B cell (primary cell): ENCODE results near the gene MACO1.

Experiments
- EZH2 ChIP-seq: IDR thresholded peaks from 2 replicates; pipeline ENCODE4 v1.6.1; 2012; ENCODE audit warnings: borderline replicate concordance, low read depth, mild to moderate bottlenecking, moderate library complexity, low read length; ENCODE audit not compliant: insufficient read depth, poor library complexity, severe bottlenecking
- TF ChIP-seq, protein P1 (sequence below): fragments of 200-600 bp; IDR thresholded peaks from one replicate; pipeline ENCODE4 v1.8.0; 2022; ENCODE audit warnings: antibody characterized with exemption, mild to moderate bottlenecking

DNA sequence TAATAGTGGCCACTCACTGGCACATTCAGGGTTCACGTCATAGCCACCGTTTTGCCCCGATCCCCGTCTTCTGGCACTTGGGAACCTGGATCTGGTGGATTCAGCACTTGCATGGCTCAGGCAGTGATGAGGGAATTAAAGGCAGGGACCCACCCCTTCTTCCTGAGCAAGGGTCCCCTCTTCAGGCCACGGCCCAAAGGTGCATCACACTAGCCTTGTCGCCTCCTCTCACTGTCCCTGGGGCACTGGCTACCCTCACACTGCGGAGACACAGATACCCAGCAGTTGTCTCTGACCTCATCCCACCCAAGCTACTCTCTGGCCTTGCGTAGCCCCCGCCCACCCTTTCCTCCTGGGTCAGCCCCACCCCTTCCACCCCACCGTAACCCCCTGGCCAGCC is 92.8 kb downstream of the MACO1 start:
- TF ChIP-seq, protein P1, sequence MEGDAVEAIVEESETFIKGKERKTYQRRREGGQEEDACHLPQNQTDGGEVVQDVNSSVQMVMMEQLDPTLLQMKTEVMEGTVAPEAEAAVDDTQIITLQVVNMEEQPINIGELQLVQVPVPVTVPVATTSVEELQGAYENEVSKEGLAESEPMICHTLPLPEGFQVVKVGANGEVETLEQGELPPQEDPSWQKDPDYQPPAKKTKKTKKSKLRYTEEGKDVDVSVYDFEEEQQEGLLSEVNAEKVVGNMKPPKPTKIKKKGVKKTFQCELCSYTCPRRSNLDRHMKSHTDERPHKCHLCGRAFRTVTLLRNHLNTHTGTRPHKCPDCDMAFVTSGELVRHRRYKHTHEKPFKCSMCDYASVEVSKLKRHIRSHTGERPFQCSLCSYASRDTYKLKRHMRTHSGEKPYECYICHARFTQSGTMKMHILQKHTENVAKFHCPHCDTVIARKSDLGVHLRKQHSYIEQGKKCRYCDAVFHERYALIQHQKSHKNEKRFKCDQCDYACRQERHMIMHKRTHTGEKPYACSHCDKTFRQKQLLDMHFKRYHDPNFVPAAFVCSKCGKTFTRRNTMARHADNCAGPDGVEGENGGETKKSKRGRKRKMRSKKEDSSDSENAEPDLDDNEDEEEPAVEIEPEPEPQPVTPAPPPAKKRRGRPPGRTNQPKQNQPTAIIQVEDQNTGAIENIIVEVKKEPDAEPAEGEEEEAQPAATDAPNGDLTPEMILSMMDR = no peak
- TF ChIP-seq EZH2 = no peak
